IMR-90 (cell line): Measurements from ENCODE around the gene SEMA5A. TPM values are rescaled to one million over a fixed set of nuclear protein-coding genes. Genes with fewer than 3 reads are reported as not detected.

Source experiments
- ATAC-seq: fragments of 200-7000 bp; cut with Tn5 transposase; 2 replicates; pipeline ENCODE4 v1.9.1; 2020; ENCODE audit warnings: low read depth, mild to moderate bottlenecking, moderate library complexity
- BruUV-seq: library from RNA; stranded (reverse); fragments of 400-500 nt; replicated peaks from 2 replicates; lab custom pipeline; 2021; lab: Mats Ljungman, UMichigan
- CTCF ChIA-PET: fragments of 300-600 bp; formaldehyde crosslinking; extraction: SDS; loops from one replicate; lab custom pipeline; 2021; ENCODE audit warnings: antibody characterized with exemption; lab: Yijun Ruan, JAX
- POLR2A ChIA-PET: fragments of 300-600 bp; sonication (Branson Sonifier 250); formaldehyde crosslinking; loops from one replicate; lab custom pipeline; 2022; ENCODE audit warnings: antibody characterized with exemption; ENCODE audit not compliant: unreplicated experiment; lab: Charles Lee
- DNase-seq: peaks from one replicate; pipeline ENCODE4 v3.0.0; 2013
- H2AFZ ChIP-seq: replicated peaks from 2 replicates; pipeline ENCODE3; 2013; ENCODE audit warnings: low read length, mild to moderate bottlenecking; ENCODE audit not compliant: poor library complexity
- H2AK5ac ChIP-seq: 2 replicates; pipeline ENCODE4 v1.6.1; 2013; ENCODE audit warnings: low read depth, low read length, inconsistent platforms
- H2AK9ac ChIP-seq: replicated peaks from 2 replicates; pipeline ENCODE3; 2013; ENCODE audit warnings: mild to moderate bottlenecking, low read depth, low read length, moderate library complexity; ENCODE audit not compliant: poor library complexity
- H2BK120ac ChIP-seq: 2 replicates; pipeline ENCODE4 v1.6.1; 2013; ENCODE audit warnings: low read depth, low read length, inconsistent platforms
- H2BK15ac ChIP-seq: 3 replicates; pipeline ENCODE4 v1.6.1; 2013; ENCODE audit warnings: low read depth, low read length, inconsistent platforms
- H2BK20ac ChIP-seq: 2 replicates; pipeline ENCODE4 v1.6.1; 2013; ENCODE audit warnings: low read depth, mild to moderate bottlenecking, inconsistent platforms, low read length, moderate library complexity
- H2BK5ac ChIP-seq: 2 replicates; pipeline ENCODE4 v1.6.1; 2013; ENCODE audit warnings: mild to moderate bottlenecking, low read depth, low read length, inconsistent platforms; ENCODE audit not compliant: poor library complexity, severe bottlenecking
- H3K14ac ChIP-seq: replicated peaks from 2 replicates; pipeline ENCODE4 v1.6.1; 2013; ENCODE audit warnings: low read depth, low read length, inconsistent platforms
- H3K18ac ChIP-seq: 2 replicates; pipeline ENCODE4 v1.6.1; 2013; ENCODE audit warnings: low read depth, low read length, control low read depth
- H3K23ac ChIP-seq: 2 replicates; pipeline ENCODE4 v1.6.1; 2013; ENCODE audit warnings: low read depth, low read length, inconsistent platforms
- H3K27ac ChIP-seq: 2 replicates; pipeline ENCODE4 v1.5.1; 2013; ENCODE audit warnings: mild to moderate bottlenecking, control low read depth, low read length; ENCODE audit not compliant: insufficient read depth
- H3K27me3 ChIP-seq: 2 replicates; pipeline ENCODE4 v1.6.1; 2013; ENCODE audit warnings: low read length; ENCODE audit not compliant: control insufficient read depth, insufficient read depth
- H3K36me3 ChIP-seq: 2 replicates; pipeline ENCODE4 v1.6.1; 2013; ENCODE audit warnings: low read length, mixed read lengths; ENCODE audit not compliant: control insufficient read depth, insufficient read depth
- H3K4ac ChIP-seq: 2 replicates; pipeline ENCODE4 v1.6.1; 2013; ENCODE audit warnings: low read depth, low read length, inconsistent platforms
- H3K4me1 ChIP-seq: 2 replicates; pipeline ENCODE4 v1.6.1; 2013; ENCODE audit warnings: low read length, mixed read lengths; ENCODE audit not compliant: control insufficient read depth, insufficient read depth
- H3K4me2 ChIP-seq: 2 replicates; pipeline ENCODE4 v1.6.1; 2013; ENCODE audit warnings: low read depth, mild to moderate bottlenecking, control low read depth, low read length, moderate library complexity
- H3K4me3 ChIP-seq: 2 replicates; pipeline ENCODE4 v1.5.1; 2013; ENCODE audit warnings: low read depth, mild to moderate bottlenecking, control low read depth, low read length, moderate library complexity; ENCODE audit not compliant: insufficient read depth
- H3K56ac ChIP-seq: 2 replicates; pipeline ENCODE4 v1.6.1; 2013; ENCODE audit warnings: low read length, inconsistent platforms; ENCODE audit not compliant: insufficient read depth; ENCODE audit errors: extremely low read depth
- H3K79me1 ChIP-seq, 2 experiments: 2 replicates each; pipeline ENCODE4 v1.6.1; 2013; ENCODE audit warnings: low read length in 2 of 2, inconsistent platforms in 1 of 2, low read depth in 1 of 2
- H3K9ac ChIP-seq: 2 replicates; pipeline ENCODE4 v1.6.1; 2013; ENCODE audit warnings: low read depth, low read length, control low read depth
- H3K9me1 ChIP-seq: 2 replicates; pipeline ENCODE4 v1.6.1; 2013; ENCODE audit warnings: low read length, inconsistent platforms; ENCODE audit not compliant: insufficient read depth
- H3K9me3 ChIP-seq: 2 replicates; pipeline ENCODE4 v1.6.1; 2013; ENCODE audit warnings: low read length; ENCODE audit not compliant: control insufficient read depth, insufficient read depth
- H4K20me1 ChIP-seq: 2 replicates; pipeline ENCODE4 v1.6.1; 2013; ENCODE audit warnings: low read length, inconsistent platforms; ENCODE audit not compliant: insufficient read depth
- H4K5ac ChIP-seq: 2 replicates; pipeline ENCODE4 v1.6.1; 2013; ENCODE audit warnings: mild to moderate bottlenecking, low read depth, low read length, control low read depth
- H4K8ac ChIP-seq, 2 experiments: 2 replicates each; pipeline ENCODE4 v1.6.1; 2013; ENCODE audit warnings: low read depth in 2 of 2, low read length in 2 of 2, control low read depth in 1 of 2, inconsistent platforms in 1 of 2
- H4K91ac ChIP-seq: 2 replicates; pipeline ENCODE4 v1.6.1; 2013; ENCODE audit warnings: low read depth, low read length, inconsistent platforms; ENCODE audit not compliant: insufficient read depth
- CEBPB ChIP-seq: IDR thresholded peaks from 2 replicates; pipeline ENCODE4 v1.6.1; 2012; ENCODE audit warnings: low read depth, low read length, improper control_type of control experiment
- CHD1 ChIP-seq: IDR thresholded peaks from 2 replicates; pipeline ENCODE4 v1.6.1; 2012; ENCODE audit warnings: low read depth, low read length, improper control_type of control experiment
- ELK1 ChIP-seq: fragments of 150-350 bp; IDR thresholded peaks from 2 replicates; pipeline ENCODE4 v1.6.1; 2016; ENCODE audit warnings: low read depth, mild to moderate bottlenecking, low read length, moderate library complexity, borderline replicate concordance
- FOS ChIP-seq: fragments of 150-350 bp; IDR thresholded peaks from 2 replicates; pipeline ENCODE4 v1.6.1; 2016; ENCODE audit warnings: low read depth, low read length
- MAZ ChIP-seq: IDR thresholded peaks from 2 replicates; pipeline ENCODE4 v1.6.1; 2012; ENCODE audit warnings: low read depth, mild to moderate bottlenecking, low read length, improper control_type of control experiment, moderate library complexity, borderline replicate concordance
- POLR2A ChIP-seq: IDR thresholded peaks from 2 replicates; pipeline ENCODE4 v1.6.1; 2012; ENCODE audit warnings: mild to moderate bottlenecking, low read depth, low read length
- RFX5 ChIP-seq: IDR thresholded peaks from 2 replicates; pipeline ENCODE4 v1.8.0; 2012; ENCODE audit warnings: low read depth, mild to moderate bottlenecking, low read length, moderate library complexity
- USF2 ChIP-seq: fragments of 150-350 bp; IDR thresholded peaks from 2 replicates; pipeline ENCODE4 v1.6.1; 2017; ENCODE audit warnings: mild to moderate bottlenecking, antibody characterized with exemption, low read length, low read depth
- WGBS, 2 experiments: methylation state at CpG; one replicate each; pipeline versions ENCODE4 v1.1.5 to v1.1.7; 2013; ENCODE audit warnings: missing lambda C conversion rate in 2 of 2; ENCODE audit not compliant: insufficient read length in 1 of 2; ENCODE audit errors: extremely low coverage in 2 of 2; 5-methylcytosine and 5-hydroxymethylcytosine counted together
- dilution Hi-C: fragments of 300-500 bp; cut with HindIII; formaldehyde crosslinking; loops from one replicate; pipeline ENCODE4 v1.14.3; 2018; ENCODE audit warnings: low sequenced_read_pairs; ENCODE audit not compliant: unreplicated experiment
- in situ Hi-C: fragments of 300-500 bp; cut with MboI; formaldehyde crosslinking; loops from 3 replicates; pipeline ENCODE4 v1.14.3; 2019; ENCODE audit warnings: low sequenced_read_pairs, inconsistent platforms, mixed read lengths
- intact Hi-C: fragments of 100-400 bp; cut with micrococcal nuclease; formaldehyde crosslinking; loops from 2 replicates; pipeline ENCODE4 v1.10.0; 2022
- polyA plus RNA-seq, 3 experiments: library from polyadenylated mRNA; depleted of rRNA; stranded (reverse); fragments of >200 nt; gene quantifications; 2 replicates each; pipeline ENCODE4 v1.2.3, GENCODE V29; 2012; ENCODE audit warnings: low replicate concordance in 1 of 3
- total RNA-seq: library from RNA; depleted of rRNA; stranded (reverse); fragments of >200 nt; gene quantifications from 2 replicates; pipeline ENCODE4 v1.2.3, GENCODE V29; 2012

The SEMA5A gene
- total and polyA plus RNA-seq, 2 of the 4 experiments (the other 2 are of a cell fraction), result 8.2 to 9.9 TPM

- Histone ChIP-seq H3K36me3 (no peaks in the 10 kb centered on the region), H3K4me3 (no peak overlapping the region), H2BK15ac (peak overlapping the region; percentile 11; the same call in 1 of the 3 replicates), H3K4me2 (no peak overlapping the region), H2BK120ac (no peak overlapping the region), H4K8ac (no peak overlapping the region), H2AK5ac (no peak overlapping the region), H3K27ac (no peak overlapping the region), H3K56ac (no peak overlapping the region), H3K27me3 (no peaks in the 10 kb centered on the region), H4K20me1 (peaks cover 11% of the 10 kb centered on the region; the same call in 1 of the 2 replicates), H2BK20ac (no peak overlapping the region), H3K4me1 (peaks cover 5% of the 10 kb centered on the region), H3K14ac (peak overlapping the region; percentile 64; the same call in 1 of the 2 replicates), H3K9me1 (peaks cover 7% of the 10 kb centered on the region), H2BK5ac (no peak overlapping the region), H3K23ac (no peak overlapping the region), H3K18ac (peak overlapping the region; percentile 74), H2AK9ac (no peak overlapping the region), H4K91ac (no peak overlapping the region), H3K9me3 (no peaks in the 10 kb centered on the region), H3K9ac (no peak overlapping the region), H4K5ac (no peak overlapping the region), H2AFZ (no peak overlapping the region), H3K79me1 (peaks cover 3 to 22% of the 10 kb centered on the region in 2 experiments; a peak in 3 of 4 replicates), H3K4ac (no peak overlapping the region)
- ChIA-PET POLR2A (no interaction called here), CTCF (no interaction called here)
- dilution Hi-C loops, result no loop called here
- intact Hi-C loops, result loop anchor here (5.0 kb wide), 1 partner anchor 274 kb away; no protein-coding TSS in a partner anchor
- DNase-seq (peak; percentile 24), ATAC-seq (no peak)
- BruUV-seq, result no TSS peak
- in situ Hi-C loops, result no loop called here
- TF ChIP-seq CHD1, result no peak
- no peak for TF ChIP-seq USF2
- TF ChIP-seq ELK1, result no peak
- TF ChIP-seq POLR2A, result no peak
- TF ChIP-seq MAZ, result no peak
- no peak for TF ChIP-seq CEBPB
- TF ChIP-seq RFX5, result no peak
- no peak for TF ChIP-seq FOS
- WGBS, 2 experiments, result no CpG with 5 or more reads among the region's 3 CpGs
Observed at GRCh38 chr5:9268226-9268625, 277.6 kb downstream of the SEMA5A start.
